Right lobe of liver (tissue), 6 donors: ENCODE results near the gene IL6R. TPM values are rescaled to one million over a fixed set of nuclear protein-coding genes. Genes with fewer than 3 reads are reported as not detected.

ENCODE experiments used
- ATAC-seq, 4 donors: fragments of 200-7000 bp; cut with Tn5 transposase; one replicate each; pipeline ENCODE4 v1.9.1; 2020; ENCODE audit warnings: mild to moderate bottlenecking in 4 of 4, moderate library complexity in 4 of 4
- DNase-seq, 3 donors: peaks; one replicate each; pipeline ENCODE4 v3.0.0-alpha.2; 2020
- H3K27ac ChIP-seq, 3 donors: fragments of 200-600 bp; one replicate each; pipeline ENCODE4 v1.8.0; 2022
- H3K27me3 ChIP-seq, 2 donors: fragments of 200-600 bp; one replicate each; pipeline ENCODE4 v1.8.0; 2022
- H3K36me3 ChIP-seq, 4 donors: fragments of 200-600 bp; sonication (generic) in 1 of 4; one replicate each; pipeline versions ENCODE4 v1.5.1 to v1.8.0; 2017 to 2022; ENCODE audit warnings: control low read depth in 1 of 4
- H3K4me1 ChIP-seq, 4 donors: fragments of 200-600 bp; sonication (generic) in 1 of 4; one replicate each; pipeline versions ENCODE4 v1.5.1 to v1.8.0; 2017 to 2022; ENCODE audit warnings: control low read depth in 1 of 4
- H3K4me3 ChIP-seq, 3 donors: fragments of 200-600 bp; one replicate each; pipeline ENCODE4 v1.8.0; 2022
- H3K9me3 ChIP-seq, 4 donors: fragments of 200-600 bp; sonication (generic) in 1 of 4; one replicate each; pipeline versions ENCODE4 v1.5.1 to v1.8.0; 2017 to 2022; ENCODE audit warnings: control low read depth in 1 of 4
- CTCF ChIP-seq, 4 donors: fragments of 200-600 bp in 3 of 4; fragments of 450-650 bp in 1 of 4; IDR thresholded peaks; one replicate each; pipeline versions ENCODE4 v1.5.1 to v1.8.0; 2016 to 2022; ENCODE audit warnings: antibody characterized with exemption in 4 of 4, mild to moderate bottlenecking in 2 of 4
- POLR2A ChIP-seq: fragments of 450-650 bp; IDR thresholded peaks from one replicate; pipeline ENCODE4 v1.6.1; 2017; ENCODE audit warnings: antibody characterized with exemption, mild to moderate bottlenecking
- WGBS: methylation state at CpG from one replicate; pipeline ENCODE4 v1.1.6; 2018; ENCODE audit warnings: low coverage, low lambda C conversion rate; ENCODE audit not compliant: insufficient coverage; ENCODE audit errors: missing lambda C conversion rate; 5-methylcytosine and 5-hydroxymethylcytosine counted together
- intact Hi-C, 2 donors: fragments of 100-400 bp; cut with DNase I; formaldehyde crosslinking; loops; one replicate each; pipeline versions ENCODE4 v1.11.2 to v1.14.1; 2022
- total RNA-seq, 6 experiments: library from RNA; depleted of rRNA in 2 of 6; stranded (reverse); fragments of >200 nt in 2 of 6; fragmentation: NEBNext Ultra II Directional in 3 of 6; extraction: Animal tissue kit (Norgen Biotek cat#: 25700) in 3 of 6; gene quantifications; one replicate each; pipeline versions ENCODE4 v1.1.0 to v1.2.4, GENCODE V29; 2016 to 2023
- donor health status: DM: no; HTN: yes; CAD: no.
- donor health status: DM: no; HTN: no; CAD: no.
- donor health status: DM: no; HTN: no; CAD: no.
- donor health status: DM: no; HTN: yes; CAD: no.
- donor health status: DM: no; HTN: yes; CAD: no.

IL6R gene
- total RNA-seq, 6 experiments from 2014 or later, result 32.2 to 145 (median 68.2) TPM

DNA sequence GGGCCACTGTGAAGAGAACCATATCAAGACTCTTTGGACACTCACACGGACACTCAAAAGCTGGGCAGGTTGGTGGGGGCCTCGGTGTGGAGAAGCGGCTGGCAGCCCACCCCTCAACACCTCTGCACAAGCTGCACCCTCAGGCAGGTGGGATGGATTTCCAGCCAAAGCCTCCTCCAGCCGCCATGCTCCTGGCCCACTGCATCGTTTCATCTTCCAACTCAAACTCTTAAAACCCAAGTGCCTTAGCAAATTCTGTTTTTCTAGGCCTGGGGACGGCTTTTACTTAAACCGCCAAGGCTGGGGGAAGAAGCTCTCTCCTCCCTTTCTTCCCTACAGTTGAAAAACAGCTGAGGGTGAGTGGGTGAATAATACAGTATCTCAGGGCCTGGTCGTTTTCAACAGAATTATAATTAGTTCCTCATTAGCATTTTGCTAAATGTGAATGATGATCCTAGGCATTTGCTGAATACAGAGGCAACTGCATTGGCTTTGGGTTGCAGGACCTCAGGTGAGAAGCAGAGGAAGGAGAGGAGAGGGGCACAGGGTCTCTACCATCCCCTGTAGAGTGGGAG is 60.6 kb downstream of the IL6R start:
- Histone ChIP-seq H3K4me1 (peaks cover 0 to 5% (median 0%) of the 10 kb centered on the region in 4 donors), H3K4me3 (no peak overlapping the region), H3K27me3 (no peaks in the 10 kb centered on the region), H3K27ac (no peak overlapping the region), H3K36me3 (peaks cover 0 to 73% (median 17%) of the 10 kb centered on the region in 4 donors), H3K9me3 (no peaks in the 10 kb centered on the region)
- TF ChIP-seq POLR2A (no peak), CTCF (IDR thresholded peaks at IDR 0.05) (no peak)
- intact Hi-C loops, result no loop called here
- 75% methylated on average over 6 of the region's 8 CpGs for WGBS
- DNase-seq (no peak), ATAC-seq (no peak)

- ATAC-seq, result no peak
- intact Hi-C loops, result no loop called here
- 68% methylated on average over 3 of the region's 3 CpGs for WGBS
- no peak overlapping the region for H3K4me3 ChIP-seq
- TF ChIP-seq CTCF (IDR thresholded peaks at IDR 0.05), result no peak
- no peak for TF ChIP-seq POLR2A
- H3K27me3 ChIP-seq, result no peaks in the 10 kb centered on the region
- H3K9me3 ChIP-seq, result no peaks in the 10 kb centered on the region
- peaks cover 0 to 68% (median 14%) of the 10 kb centered on the region in 4 donors for H3K36me3 ChIP-seq
- DNase-seq, result no peak
- H3K27ac ChIP-seq, result no peak overlapping the region
- H3K4me1 ChIP-seq, result peaks cover 0 to 5% (median 0%) of the 10 kb centered on the region in 4 donors
Measured at GRCh38 chr1:154466206-154466605, 61.1 kb downstream of the IL6R start.

DNA sequence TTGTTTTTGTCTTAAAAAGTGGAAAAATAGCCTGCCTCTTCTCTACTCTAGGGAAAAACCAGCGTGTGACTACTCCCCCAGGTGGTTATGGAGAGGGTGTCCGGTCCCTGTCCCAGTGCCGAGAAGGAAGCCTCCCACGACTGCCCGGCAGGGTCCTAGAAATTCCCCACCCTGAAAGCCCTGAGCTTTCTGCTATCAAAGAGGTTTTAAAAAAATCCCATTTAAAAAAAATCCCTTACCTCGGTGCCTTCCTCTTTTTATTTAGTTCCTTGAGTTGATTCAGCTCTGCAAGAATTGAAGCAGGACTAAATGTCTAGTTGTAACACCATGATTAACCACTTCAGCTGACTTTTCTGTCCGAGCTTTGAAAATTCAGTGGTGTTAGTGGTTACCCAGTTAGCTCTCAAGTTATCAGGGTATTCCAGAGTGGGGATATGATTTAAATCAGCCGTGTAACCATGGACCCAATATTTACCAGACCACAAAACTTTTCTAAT is 61.8 kb downstream of the IL6R start:
- no peak overlapping the region for H3K4me3 ChIP-seq
- no peaks in the 10 kb centered on the region for H3K9me3 ChIP-seq
- DNase-seq (no peak), ATAC-seq (no peak)
- H3K27ac ChIP-seq, result no peak overlapping the region
- peaks cover 0 to 5% (median 0%) of the 10 kb centered on the region in 4 donors for H3K4me1 ChIP-seq
- no peaks in the 10 kb centered on the region for H3K27me3 ChIP-seq
- intact Hi-C loops, result no loop called here
- 47% methylated on average over 8 of the region's 8 CpGs for WGBS
- H3K36me3 ChIP-seq, result peaks cover 0 to 60% (median 14%) of the 10 kb centered on the region in 4 donors
- no peak for TF ChIP-seq POLR2A
- TF ChIP-seq CTCF (IDR thresholded peaks at IDR 0.05), result peak in 2 of 4 donors; percentile 10 to 18

- peaks cover 0 to 56% (median 14%) of the 10 kb centered on the region in 4 donors for H3K36me3 ChIP-seq
Measured at GRCh38 chr1:154467434-154468102, 62.4 kb downstream of the IL6R start.

More at GRCh38 chr1:154467434-154468102, 62.4 kb downstream of the IL6R start:
- no peaks in the 10 kb centered on the region for H3K9me3 ChIP-seq
- intact Hi-C loops, result no loop called here
- no peak for DNase-seq
- no peak overlapping the region for H3K27ac ChIP-seq
- no peak overlapping the region for H3K4me3 ChIP-seq
- ATAC-seq, result no peak
- peaks cover 0 to 5% (median 0%) of the 10 kb centered on the region in 4 donors for H3K4me1 ChIP-seq
- no peaks in the 10 kb centered on the region for H3K27me3 ChIP-seq
- 82% methylated on average over 9 of the region's 11 CpGs for WGBS
- no peak for TF ChIP-seq CTCF (IDR thresholded peaks at IDR 0.05)
